GM12875 (cell line): ENCODE data around the gene CD40.

Experiments used
- H3K4me3 ChIP-seq: one replicate; pipeline ENCODE4 v1.5.1; 2011; ENCODE audit warnings: low read depth, low read length, control low read depth
- CTCF ChIP-seq: IDR thresholded peaks from 2 replicates; pipeline ENCODE4 v1.5.1; 2011; ENCODE audit warnings: low read depth, mild to moderate bottlenecking, control low read depth, inconsistent platforms, low read length, moderate library complexity, borderline replicate concordance; ENCODE audit not compliant: insufficient read depth

The CD40 gene

GRCh38 chr20:46150943-46151342 lies 32.8 kb downstream of the CD40 start:
- TF ChIP-seq CTCF, result no peak
- no peak overlapping the region for H3K4me3 ChIP-seq

- H3K4me3 ChIP-seq, result no peak overlapping the region
- peak; percentile 76 for TF ChIP-seq CTCF
Measured at GRCh38 chr20:46151936-46152335, 33.8 kb downstream of the CD40 start.

- H3K4me3 ChIP-seq, result no peak overlapping the region
- TF ChIP-seq CTCF, result no peak
Measured at GRCh38 chr20:46152824-46153586, 34.9 kb downstream of the CD40 start.

- H3K4me3 ChIP-seq, result no peak overlapping the region
- TF ChIP-seq CTCF, result no peak
Measured at GRCh38 chr20:46154305-46154704, 36.2 kb downstream of the CD40 start.

- TF ChIP-seq CTCF, result no peak
- H3K4me3 ChIP-seq, result no peak overlapping the region
Measured at GRCh38 chr20:46154796-46155195, 36.7 kb downstream of the CD40 start.

GRCh38 chr20:46156065-46156464 lies 38.0 kb downstream of the CD40 start:
- TF ChIP-seq CTCF, result no peak
- H3K4me3 ChIP-seq, result no peak overlapping the region

- TF ChIP-seq CTCF, result no peak
- no peak overlapping the region for H3K4me3 ChIP-seq
Measured at GRCh38 chr20:46157076-46157592, 39.0 kb downstream of the CD40 start.
